ENCODE measurements around the gene SEMA5A. TPM values are rescaled to one million over a fixed set of nuclear protein-coding genes. Genes with fewer than 3 reads are reported as not detected.

The SEMA5A gene
- total and polyA plus RNA-seq, 2 of the 8 experiments (the other 6 are each of a cell fraction or from before 2014, with no cell fraction given): 5.3 to 8.9 TPM

- no peak for TF ChIP-seq KDM1A (IDR thresholded peaks at IDR 0.05; ENCODE audit: borderline replicate concordance, low read length)
- no peak for TF ChIP-seq PHF8 (conservative IDR thresholded peaks at IDR 0.05; ENCODE audit: low read depth, low read length)
- no peak for TF ChIP-seq EZH2 (IDR thresholded peaks at IDR 0.05; ENCODE audit: low read depth, low read length, severe bottlenecking)
These were observed 107.1 kb downstream of the SEMA5A start (continued) for GRCh38 chr5:9438596-9439354.

All from H1 (cell line).